ENCODE results near the gene ARHGEF17.

Gene ARHGEF17

DNA sequence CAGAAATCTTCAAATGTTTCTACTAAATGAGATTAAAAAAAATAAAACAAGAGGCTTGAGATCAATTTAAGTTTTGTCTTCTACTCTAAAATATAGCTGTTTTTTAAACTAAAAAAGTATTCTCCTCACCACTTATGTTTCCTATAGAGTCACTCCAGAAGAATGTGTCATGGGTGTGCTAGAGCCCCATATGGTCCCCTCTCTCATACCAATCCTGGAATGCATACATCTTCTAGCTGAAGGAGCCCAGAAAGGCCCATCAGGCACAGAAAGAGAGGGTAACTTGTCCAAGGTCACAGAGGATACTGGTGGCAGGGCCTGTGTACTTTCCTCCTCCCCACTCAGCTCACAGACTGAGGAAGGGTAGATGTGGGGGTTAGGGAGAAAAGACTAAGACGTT, 102.6 kb downstream of the ARHGEF17 start:
- no peak for DNase-seq (ENCODE audit: low spot score)
- TF ChIP-seq, protein P1, sequence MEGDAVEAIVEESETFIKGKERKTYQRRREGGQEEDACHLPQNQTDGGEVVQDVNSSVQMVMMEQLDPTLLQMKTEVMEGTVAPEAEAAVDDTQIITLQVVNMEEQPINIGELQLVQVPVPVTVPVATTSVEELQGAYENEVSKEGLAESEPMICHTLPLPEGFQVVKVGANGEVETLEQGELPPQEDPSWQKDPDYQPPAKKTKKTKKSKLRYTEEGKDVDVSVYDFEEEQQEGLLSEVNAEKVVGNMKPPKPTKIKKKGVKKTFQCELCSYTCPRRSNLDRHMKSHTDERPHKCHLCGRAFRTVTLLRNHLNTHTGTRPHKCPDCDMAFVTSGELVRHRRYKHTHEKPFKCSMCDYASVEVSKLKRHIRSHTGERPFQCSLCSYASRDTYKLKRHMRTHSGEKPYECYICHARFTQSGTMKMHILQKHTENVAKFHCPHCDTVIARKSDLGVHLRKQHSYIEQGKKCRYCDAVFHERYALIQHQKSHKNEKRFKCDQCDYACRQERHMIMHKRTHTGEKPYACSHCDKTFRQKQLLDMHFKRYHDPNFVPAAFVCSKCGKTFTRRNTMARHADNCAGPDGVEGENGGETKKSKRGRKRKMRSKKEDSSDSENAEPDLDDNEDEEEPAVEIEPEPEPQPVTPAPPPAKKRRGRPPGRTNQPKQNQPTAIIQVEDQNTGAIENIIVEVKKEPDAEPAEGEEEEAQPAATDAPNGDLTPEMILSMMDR (IDR thresholded peaks at IDR 0.05; ENCODE audit: extremely low read depth, insufficient read depth, missing control alignments), result no peak
- in situ Hi-C loops (cut with MboI; ENCODE audit: low pct_unique_long_range_greater_than_20kb, low sequenced_read_pairs, unreplicated experiment), result no loop called here

DNA sequence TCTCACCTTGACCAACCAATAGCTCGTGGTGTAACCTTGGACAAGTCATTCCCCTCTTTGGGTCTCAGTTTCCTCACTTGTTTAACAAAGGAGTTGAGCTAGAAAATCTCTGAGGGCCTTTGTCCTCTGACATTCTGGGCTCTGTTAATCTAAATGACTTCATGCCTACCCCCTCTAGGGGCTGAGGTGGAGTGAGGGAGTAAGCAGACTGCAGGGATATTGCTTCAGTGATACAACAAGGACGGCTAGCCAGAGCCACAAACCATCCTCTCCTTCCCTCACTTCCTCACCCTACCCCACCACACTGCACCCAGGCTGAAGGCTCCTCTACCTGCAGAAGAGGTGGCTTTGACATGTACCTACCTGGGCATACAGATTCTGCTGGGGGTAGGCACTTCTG, 103.0 kb downstream of the ARHGEF17 start:
- TF ChIP-seq, protein P1 (IDR thresholded peaks at IDR 0.05; ENCODE audit: extremely low read depth, insufficient read depth, missing control alignments), result no peak
- in situ Hi-C loops (cut with MboI; ENCODE audit: low pct_unique_long_range_greater_than_20kb, low sequenced_read_pairs, unreplicated experiment), result no loop called here
- DNase-seq (ENCODE audit: low spot score), result no peak

DNA sequence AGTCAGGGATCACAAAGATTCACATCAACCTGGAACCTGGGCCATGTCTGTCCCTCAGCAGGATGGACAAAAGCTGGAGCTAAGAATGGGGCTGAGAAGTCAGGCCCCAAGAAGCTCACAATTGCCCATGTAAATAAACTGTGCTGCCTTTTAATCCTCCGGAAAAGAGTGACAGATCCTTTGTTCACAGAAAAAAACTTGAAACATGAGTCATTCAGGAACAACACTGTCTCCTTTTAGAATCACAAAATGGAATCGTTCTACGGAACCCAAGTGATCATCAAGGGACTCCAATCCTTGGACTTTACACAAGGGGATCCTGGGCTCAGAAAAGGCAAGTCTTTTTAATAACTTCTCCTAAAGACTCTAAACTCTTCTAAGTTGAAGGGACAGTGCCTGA, 104.2 kb downstream of the ARHGEF17 start:
- in situ Hi-C loops (cut with MboI; ENCODE audit: low pct_unique_long_range_greater_than_20kb, low sequenced_read_pairs, unreplicated experiment), result no loop called here
- DNase-seq (ENCODE audit: low spot score), result no peak
- TF ChIP-seq, protein P1 (IDR thresholded peaks at IDR 0.05; ENCODE audit: extremely low read depth, insufficient read depth, missing control alignments), result no peak

DNA sequence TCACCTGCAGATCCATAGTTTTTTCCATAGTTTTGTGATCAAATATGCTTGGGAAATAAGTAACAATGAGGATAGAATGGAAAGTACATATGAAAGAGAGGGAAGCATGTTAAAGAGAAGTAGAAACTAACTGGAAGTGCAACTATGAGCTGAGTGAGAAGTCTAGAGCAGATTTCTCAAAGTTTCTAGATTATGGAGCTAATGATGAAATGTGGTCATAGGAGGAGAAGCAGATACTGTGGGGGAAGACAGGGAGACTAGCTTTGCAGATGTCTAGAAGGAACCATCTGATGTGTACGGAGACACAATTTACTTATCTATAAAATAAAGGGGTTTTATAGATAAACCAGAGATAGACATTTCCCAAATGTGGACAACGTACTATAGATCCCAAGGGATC, 105.2 kb downstream of the ARHGEF17 start:
- no peak for DNase-seq (ENCODE audit: low spot score)
- in situ Hi-C loops (cut with MboI; ENCODE audit: low pct_unique_long_range_greater_than_20kb, low sequenced_read_pairs, unreplicated experiment), result no loop called here
- TF ChIP-seq, protein P1 (IDR thresholded peaks at IDR 0.05; ENCODE audit: extremely low read depth, insufficient read depth, missing control alignments), result no peak

DNA sequence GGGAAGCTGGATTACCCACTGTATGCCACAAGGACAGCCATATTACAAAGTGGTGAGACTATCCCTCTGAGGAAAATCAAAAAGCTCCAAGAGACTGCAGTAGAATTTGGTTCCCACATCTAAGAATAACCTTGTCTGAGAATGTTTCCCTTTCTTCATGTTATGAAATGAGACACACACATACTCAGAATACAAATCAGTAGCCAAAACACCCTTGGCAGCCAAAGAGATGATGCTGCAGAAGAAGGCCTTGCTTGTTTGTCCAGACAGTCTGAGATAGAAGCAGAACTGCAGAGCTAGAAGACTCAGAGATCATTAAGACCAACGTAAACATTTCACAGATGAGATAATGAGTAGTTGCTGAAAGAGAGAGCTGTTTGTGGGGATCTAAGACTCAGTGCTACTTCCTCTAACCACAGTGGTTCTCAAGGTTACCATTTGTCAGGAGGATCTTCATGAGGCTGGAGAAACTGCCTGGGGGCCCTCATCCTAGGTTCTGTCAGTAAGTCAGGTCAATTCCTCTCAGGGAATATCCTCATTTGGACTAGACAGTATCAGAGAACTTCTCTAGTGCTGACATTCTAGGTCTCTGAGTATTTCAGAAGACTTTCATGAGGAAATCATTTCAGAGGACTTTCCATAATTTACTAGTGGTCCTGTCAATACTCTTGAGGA, 107.0 kb downstream of the ARHGEF17 start:
- TF ChIP-seq, protein P1 (IDR thresholded peaks at IDR 0.05; ENCODE audit: extremely low read depth, insufficient read depth, missing control alignments), result no peak
- in situ Hi-C loops (cut with MboI; ENCODE audit: low pct_unique_long_range_greater_than_20kb, low sequenced_read_pairs, unreplicated experiment), result no loop called here
- no peak for DNase-seq (ENCODE audit: low spot score)

DNA sequence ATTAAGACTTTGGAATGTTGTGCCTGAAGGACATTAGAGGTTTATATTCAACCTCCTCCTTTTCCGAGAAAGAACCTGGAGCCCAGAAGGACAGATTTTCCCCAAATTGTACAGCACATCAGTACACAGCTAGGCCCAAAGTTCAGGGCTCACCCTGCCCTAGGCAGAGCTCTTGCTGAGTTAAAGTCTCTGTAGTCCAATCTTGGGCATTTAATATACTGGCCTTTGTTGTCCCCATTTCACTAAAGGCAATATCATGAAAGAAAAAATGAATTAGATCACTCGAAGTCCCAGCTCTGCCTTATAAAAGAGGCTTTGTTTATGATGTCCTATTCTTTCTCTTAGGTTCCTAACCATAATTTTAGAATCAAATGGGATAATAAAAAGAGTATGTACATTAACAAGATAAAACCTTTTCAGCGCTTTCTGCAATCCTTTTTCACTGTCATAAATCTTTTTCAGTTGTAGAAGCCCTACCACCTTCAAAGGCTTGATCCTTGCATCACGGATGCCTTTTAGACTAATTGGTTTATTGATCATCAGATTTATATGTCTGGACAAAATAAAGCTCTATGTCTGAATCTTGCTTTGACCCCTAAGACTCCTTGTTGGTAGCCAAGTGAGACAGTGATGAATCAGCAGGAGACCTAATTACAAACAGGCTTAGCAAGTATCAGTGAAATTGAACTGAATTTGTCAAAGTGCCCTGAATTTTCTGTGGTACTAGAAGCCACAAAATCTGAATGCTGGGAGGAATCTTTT, 108.0 kb downstream of the ARHGEF17 start:
- TF ChIP-seq, protein P1 (IDR thresholded peaks at IDR 0.05; ENCODE audit: extremely low read depth, insufficient read depth, missing control alignments), result no peak
- no peak for DNase-seq (ENCODE audit: low spot score)
- in situ Hi-C loops (cut with MboI; ENCODE audit: low pct_unique_long_range_greater_than_20kb, low sequenced_read_pairs, unreplicated experiment), result no loop called here

All from GM13977 (cell line).